Myocyte (in vitro differentiated cells): ENCODE data around the gene COL26A1. TPM values are rescaled to one million over a fixed set of nuclear protein-coding genes. Genes with fewer than 3 reads are reported as not detected.
"Not testable (repeated sequence)": the region's sequence is repeated elsewhere in the genome, so short reads cannot be mapped to it uniquely, and the experiment has no call there.

Experiments used
- DNase-seq: peaks from one replicate; pipeline ENCODE4 v3.0.0-alpha.2; 2012; ENCODE audit warnings: low read depth
- total RNA-seq: library from RNA; depleted of rRNA; stranded (reverse); fragments of >200 nt; gene quantifications from 2 replicates; pipeline ENCODE4 v1.2.3, GENCODE V29; 2014

The COL26A1 gene
- total RNA-seq, 1 donor from 2014 or later: 0.19 TPM

DNA sequence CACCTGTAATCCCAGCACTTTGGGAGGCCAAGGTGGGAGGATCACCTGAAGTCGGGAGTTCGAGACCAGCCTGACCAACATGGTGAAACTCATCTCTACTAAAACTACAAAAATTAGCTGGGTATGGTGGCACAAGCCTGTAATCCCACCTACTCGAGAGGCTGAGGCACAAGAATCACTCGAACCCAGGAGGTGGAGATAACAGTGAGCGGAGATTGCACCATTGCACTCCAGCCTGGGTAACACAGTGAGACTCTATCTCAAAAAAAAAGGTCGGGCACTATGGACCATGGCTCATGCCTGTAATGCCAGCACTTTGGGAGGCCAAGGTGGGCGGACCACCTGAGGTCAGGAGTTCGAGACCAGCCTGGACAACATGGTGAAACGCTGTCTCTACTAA, 127.8 kb downstream of the COL26A1 start:
- not testable (repeated sequence) for DNase-seq

DNA sequence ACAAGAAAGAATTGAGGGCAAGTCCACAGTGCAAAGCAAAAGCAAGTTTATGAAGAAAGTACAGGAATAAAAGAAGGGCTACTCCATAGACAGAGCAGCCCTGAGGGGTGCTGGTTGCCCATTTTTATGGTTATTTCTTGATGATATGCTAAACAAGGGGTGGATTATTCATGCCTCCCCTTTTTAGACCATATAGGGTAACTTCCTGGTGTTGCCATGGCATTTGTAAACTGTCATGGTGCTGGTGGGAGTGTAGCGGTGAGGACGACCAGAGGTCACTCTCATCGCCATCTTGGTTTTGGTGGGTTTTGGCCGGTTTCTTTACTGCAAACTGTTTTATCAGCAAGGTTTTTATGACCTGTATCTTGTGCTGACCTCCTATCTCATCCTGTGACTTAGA, 128.8 kb downstream of the COL26A1 start:
- not testable (repeated sequence) for DNase-seq

DNA sequence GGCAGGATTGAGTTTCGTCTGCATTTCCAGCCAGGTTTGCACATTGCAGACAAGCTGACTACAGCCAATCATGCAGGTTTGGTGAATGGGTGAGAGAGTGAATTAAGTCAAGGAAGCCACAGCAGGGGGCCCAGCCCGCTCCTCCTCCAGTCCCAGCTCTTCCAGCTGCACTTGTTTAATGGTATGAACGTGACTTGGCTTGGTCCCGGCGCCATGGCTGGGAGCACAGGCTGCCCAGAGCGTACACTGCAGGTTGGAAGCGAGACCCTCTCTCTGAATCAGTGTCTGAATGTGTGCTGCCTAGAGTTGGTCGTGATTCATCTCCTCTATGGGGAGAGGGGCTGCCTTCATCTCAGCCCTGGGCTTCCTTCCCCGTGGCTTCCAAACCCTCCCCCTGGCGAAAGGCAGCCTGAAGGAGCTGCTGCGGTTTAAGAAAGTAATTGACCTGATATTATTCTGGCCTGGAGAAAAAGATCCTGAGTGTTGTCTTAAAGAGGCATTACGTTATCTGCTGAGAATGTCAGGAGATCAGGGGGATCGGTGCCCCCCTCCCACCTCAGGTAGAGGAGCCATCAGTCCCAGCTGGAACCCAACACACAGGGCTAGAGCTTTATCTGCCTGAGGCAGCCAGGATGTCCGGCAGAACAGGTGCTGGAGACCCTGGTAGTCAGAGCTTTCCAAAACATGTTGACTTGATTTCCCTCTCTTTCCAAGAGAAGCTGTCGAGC, 132.1 kb downstream of the COL26A1 start:
- no peak for DNase-seq

DNA sequence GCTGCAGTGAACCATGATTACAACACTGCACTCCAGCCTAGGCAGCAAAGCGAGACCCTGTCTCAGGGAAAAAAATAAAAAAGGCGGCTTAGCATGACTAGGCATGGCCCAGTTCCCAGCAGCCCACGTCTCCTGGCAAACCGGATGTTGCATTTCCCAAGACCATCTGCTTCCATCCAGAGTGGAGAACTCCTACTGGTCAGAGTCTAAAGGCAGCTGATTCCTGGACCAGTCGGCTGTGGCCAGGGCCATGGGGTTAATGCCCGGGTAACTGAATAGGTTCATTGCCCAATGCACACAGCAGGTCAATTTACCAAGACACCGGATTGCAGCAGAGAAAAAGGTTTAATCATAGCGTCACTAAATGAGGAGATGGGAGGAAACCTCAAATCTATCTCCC, 133.3 kb downstream of the COL26A1 start:
- peak; percentile 17 for DNase-seq

DNA sequence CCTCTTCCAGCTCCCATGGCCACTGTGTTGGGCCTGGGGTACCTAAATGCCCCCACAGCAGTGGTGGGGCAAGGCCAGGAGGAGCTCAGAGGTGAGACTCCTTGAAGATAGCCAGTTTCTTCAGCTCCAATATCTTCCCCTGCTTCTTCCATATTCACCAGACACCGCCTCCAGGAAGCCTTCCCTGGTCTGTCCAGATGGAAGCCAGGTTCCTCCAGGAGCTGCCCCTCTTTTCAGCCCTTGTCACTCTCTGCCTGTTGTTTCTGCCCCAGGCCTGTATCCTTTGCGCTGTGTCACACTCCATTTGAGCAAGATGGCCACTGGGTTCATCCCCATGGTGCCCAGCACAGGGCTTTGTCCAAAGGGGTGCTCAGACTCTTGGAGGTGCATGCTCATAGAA, 138.7 kb downstream of the COL26A1 start:
- no peak for DNase-seq

DNA sequence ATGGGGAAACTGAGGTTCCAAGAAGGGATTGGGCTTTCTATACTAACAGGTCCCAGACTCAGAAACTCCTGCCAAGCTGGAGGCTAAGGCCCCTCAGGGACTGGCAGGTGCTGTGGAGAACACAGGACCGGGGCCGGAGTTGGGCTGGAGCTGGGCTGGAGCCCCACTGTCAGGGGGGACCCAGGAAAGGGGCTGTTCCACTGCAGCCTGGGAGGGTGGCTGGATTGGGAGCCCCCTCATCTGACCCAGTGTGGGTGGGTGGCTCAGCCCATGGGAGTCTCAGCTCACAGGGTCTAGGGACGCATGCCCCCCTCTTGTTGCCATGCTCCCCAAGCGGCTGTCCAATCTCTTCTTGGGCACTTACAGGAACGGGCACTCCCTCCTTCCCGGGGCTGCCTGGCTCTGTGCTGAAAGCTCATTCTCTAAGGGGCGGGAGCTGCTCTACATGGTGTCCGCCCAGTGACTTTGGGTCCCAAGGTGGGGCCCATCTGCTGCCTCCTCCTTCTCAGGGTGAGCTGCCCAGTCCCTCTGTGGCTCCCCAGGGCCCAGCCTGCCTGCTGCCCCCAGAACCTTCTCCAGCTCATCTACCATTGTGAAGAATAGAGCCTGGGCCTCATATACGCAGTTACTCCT, 139.9 kb downstream of the COL26A1 start:
- DNase-seq: no peak

DNA sequence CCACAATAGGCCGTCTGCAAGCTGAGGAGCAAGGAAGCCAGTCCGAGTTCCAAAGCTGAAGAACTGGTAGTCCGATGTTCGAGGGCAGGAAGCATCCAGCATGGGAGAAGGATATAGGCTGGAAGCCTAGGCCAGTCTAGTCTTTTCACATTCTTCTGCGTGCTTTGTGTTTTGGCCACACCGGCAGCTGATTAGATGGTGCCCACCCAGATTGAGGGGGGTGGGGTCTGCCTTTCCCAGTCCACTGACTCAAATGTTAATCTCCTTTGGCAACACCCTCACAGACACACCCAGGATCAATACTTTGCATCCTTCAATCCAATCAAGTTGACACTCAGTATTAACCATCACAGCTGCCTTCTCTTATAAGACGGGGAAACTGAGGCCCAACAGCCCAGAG, 142.8 kb downstream of the COL26A1 start:
- DNase-seq: not testable (repeated sequence)

DNA sequence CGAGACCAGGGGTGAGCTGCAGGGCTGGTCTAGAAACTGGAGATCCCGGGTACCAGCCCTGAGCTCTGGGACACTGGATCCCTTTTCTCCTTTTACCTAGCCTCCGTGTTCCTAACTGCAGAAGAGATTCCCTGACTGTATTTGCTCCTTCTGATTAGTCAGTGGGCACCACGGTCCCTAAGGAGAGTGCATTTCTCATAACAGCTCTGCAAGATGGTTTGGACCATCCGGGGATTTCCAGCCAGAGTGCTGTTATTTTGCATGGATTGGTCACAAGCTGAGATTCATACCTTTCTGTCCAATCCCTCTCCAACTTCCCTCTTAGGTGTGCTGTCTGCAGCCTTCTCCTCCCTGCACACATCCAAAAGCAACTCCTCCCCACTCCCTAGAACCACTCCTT, 143.9 kb downstream of the COL26A1 start:
- DNase-seq: no peak

DNA sequence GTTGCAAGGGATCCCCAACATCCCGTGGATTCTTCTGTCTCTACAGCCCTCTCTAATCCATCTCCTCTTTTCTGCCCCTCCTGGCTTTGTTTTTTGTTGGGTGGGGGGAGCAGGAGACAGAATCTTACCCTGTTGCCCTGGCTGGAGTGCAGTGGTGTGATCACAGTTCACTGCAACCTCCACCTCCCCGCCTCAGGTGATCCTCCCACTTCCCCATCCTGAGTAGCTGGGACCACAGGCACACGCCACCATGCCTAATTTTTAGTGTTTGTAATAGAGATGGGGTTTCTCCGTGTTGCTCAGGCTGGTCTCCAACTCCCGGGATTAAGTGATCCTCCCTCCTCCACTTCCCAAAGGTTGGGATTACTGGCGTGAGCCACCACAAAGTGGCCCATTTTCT, 144.7 kb downstream of the COL26A1 start:
- DNase-seq: no peak

DNA sequence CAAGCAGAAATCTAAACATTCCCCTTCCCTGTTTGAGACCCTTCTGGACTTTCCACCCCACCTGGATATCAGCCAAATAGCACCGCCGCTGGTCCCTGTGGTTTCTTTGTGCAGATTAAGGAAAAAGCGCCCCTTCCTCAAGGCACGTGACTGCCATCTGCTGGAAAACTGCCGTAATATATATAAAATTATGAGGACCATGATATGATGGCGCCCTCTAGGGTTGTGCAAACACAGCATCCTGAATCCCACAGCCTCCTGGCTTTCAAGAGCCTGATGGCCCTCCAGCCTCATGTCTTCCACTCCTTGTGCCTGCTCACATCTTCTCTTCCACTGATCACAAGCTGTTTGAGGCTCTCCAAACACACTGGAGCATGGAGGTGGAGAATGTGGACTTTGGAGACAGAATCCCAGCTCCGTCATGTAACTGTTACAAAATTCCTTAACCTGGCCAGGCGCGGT, 145.1 kb downstream of the COL26A1 start:
- DNase-seq: peak; percentile 57

DNA sequence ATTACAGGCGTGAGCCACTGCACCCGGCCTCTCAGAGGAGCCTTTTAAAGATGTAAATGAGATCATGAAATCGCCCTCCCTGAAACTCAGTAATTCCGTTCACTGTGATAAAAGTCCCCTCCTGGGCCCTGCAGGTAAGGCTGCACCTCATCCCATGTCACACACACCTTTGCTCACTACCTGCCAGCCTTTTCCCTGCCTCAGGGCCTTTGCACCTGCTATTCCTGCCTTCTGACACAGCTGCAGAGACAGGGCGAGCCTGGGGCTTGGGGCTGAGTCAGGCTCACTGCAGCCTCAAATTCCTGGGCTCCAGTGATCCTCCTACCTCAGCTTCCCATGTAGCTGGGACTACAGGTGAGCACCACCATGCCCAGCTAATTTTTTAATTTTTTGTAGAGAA, 147.6 kb downstream of the COL26A1 start:
- no peak for DNase-seq

DNA sequence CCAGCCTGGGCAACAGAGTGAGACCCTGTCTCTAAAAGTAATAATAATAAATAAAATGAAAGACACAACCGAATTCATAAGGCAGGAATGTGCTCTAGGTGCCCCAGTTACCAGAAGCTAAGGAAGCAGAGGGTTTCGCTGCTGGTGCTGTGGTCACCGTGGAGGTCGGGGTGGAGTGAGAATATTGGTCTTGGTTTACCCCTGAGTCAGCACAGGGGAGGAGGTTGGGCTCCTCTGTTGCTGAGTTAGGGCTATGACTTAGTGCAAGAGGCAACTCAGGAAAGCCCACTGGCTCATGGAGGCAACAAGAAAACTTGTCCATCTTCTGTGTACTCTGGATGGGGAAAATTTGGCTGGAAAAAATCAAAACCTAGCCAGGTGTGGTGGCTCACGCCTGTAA, 149.3 kb downstream of the COL26A1 start:
- DNase-seq: no peak

DNA sequence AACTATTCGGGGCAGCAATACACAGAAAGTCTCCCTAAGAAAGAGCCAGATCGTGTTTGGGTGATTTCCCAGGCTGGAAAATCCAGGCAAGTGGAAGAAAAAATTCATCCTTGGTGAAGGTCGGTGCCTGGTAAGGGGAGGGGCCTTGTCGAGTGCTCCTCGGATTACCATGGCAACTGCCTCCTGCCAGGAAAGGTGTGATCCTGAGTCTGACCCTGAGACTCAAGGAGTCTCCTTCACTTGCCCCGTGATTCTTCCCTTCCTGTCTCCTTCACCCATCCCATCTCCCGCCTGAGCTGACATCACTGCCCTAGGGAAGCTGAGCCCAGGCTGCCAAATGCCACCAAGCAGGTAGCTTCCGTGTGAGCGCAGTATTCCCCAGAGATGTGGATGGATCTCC, 154.2 kb downstream of the COL26A1 start:
- DNase-seq: no peak

DNA sequence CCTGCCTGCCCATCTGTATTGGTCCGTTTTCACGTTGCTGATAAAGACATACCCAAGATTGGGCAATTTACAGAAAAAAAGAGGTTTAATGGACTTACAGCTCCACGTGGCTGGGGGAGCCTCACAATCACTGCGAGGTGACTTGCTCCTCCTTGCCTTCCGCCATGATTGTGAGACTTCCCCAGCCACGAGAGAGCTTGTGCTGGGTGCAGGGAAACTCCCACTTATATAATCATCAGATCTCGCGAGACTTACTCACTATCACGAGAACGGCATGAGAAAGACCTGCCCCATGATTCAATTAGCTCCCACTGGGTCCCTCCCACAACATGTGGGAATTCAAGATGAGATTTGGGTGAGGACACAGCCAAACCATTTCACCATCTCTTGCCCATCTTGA, 154.6 kb downstream of the COL26A1 start:
- no peak for DNase-seq

DNA sequence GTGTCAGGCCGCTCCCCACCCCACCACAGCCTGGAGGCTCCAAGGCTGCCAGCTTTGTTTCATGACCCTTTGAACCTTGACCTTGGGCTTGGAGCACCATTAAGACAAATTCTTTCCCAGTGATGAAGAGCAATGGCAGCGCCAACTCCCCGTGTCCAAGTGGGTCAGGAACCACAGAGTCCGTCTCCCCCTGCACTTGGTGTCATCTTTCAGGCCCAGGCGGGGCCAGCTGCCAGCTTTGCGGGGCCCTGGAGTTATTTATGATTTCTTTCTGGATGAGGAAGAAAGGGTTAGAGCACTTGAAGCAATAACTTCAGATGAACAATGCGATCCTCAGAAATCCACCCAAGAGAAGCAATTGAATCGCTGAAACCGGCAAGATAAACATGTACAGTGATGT, 155.7 kb downstream of the COL26A1 start:
- DNase-seq: peak; percentile 76

DNA sequence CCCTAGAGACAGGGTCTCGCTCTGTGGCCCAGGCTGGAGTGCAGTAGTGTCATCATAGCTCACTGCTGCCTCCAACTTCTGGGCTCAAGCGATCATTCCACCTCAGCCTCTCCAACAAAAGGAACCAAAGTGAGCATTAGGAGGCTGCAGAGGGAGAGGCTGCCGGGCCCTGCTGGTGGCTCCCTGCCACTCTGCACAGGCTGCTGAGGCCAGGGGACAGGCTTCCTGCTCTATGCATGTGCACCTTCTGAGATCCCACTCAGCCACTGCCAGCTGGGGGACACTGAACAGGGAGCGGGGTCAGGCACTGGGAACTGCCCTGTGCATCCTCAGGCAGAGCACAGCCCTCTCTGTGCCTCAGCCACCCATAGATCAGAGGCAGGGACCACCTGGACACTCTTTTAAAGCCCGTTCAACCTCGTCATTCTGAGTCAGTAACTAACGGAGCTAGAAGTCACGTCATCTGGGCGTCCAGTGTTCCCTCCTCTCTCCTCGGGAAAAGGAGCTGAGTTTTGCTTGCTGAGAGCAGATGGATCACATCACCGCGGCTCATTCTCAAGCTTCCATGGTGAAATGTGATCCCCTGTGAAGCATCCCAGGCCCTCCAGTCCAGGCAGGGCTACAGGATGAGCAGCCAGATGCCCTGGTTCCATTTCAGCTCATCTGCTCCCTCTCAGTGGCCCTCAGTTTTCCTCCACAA, 156.8 kb downstream of the COL26A1 start:
- peak; percentile 75 for DNase-seq

DNA sequence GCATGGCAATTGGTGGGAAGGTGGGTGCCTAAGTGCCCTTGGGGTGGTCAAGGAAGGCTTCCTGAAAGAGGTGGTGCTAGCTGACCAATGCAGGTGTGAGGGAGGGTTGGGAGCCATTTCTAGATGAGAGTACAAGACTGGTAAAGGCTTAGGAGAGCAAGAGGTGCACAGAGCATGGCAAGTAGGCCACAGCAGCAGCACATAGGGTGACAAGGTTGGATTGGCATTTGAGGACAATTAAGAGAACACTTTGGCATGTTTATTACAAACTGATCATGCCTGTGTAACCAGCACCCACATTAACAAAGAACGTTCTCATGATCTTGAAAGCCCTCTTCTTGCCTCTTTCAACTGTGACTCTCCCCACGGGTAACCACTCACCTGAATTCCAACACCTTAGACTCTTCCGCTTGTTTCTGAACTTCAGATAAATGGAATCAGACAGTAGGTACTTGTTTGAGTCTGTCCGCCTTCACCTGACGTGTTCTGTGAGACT, 158.8 kb downstream of the COL26A1 start:
- no peak for DNase-seq

DNA sequence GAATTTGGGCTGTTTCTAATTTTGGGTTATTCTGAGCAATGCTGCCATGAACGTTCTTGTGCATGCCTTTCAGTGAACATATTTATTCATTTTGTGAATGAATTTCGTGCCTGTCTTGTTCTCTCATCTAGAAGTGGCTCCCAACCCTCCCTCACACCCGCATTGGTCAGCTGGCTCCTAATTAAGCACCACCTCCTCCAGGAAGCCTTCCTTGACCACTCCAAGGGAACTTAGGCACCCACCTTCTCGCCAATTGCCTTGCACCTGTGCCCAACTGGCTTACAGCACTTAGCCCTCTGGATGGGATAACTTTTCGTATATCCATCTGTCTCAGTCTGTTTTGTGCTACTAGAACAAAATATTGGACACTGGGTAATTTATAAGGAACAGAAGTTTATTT, 159.3 kb downstream of the COL26A1 start:
- no peak for DNase-seq

DNA sequence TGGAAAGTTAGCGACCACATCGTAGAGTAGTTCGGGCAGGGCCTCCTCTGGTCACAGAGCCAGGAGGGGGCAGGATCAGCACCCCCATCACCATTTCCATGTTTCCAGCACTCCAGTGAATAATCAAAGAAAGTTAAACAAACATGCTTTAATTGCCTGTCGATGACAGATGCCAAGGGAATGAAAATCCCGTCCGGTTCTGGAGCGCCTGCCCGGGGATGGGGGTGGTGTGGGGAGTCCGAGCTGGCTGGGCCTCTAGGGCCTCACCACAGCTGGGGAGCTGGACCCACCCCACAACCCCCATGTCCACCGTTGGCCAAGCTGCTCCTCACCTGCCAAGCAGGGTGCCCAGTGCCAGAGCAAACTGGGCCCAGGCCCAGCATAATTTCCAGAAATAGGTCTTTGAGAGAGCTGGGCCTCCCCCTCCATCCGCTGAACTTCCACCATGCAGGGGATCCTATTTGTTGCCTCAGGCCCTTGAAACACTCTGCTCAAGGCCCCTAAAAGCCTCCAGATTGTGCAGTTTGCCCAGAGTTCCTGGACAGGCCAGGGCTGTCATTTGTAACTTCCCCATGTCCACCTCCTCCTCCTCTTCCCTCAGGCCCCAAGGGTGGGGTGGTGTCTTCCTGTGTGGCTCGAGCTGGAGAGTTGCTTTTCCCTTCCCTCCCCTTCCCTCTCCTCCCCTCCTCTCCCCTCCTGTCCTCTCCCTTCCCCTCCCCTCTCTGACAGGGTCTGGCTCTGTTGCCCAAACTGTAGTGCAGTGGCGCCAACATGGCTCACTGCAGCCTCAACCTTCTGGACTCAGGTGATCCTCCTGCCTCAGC, 165.4 kb downstream of the COL26A1 start:
- no peak for DNase-seq

DNA sequence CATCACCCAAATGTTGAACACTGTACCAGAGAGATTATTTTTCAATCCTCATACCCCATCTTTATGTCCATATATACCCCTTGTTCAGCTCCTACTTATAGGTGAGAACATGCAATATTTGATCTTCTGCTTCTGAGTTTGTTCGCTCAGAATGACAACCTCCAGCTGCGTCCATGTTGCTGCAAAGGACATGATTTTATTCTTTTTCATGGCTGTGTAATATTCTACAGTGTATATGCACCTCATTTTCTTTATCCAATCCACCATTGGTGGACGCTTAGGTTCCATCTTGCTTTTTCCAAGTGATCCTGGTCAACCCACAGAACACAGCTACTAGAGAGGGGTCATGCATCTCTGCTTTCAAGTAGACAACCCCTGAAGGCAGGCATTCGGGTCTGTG, 166.9 kb downstream of the COL26A1 start:
- no peak for DNase-seq

DNA sequence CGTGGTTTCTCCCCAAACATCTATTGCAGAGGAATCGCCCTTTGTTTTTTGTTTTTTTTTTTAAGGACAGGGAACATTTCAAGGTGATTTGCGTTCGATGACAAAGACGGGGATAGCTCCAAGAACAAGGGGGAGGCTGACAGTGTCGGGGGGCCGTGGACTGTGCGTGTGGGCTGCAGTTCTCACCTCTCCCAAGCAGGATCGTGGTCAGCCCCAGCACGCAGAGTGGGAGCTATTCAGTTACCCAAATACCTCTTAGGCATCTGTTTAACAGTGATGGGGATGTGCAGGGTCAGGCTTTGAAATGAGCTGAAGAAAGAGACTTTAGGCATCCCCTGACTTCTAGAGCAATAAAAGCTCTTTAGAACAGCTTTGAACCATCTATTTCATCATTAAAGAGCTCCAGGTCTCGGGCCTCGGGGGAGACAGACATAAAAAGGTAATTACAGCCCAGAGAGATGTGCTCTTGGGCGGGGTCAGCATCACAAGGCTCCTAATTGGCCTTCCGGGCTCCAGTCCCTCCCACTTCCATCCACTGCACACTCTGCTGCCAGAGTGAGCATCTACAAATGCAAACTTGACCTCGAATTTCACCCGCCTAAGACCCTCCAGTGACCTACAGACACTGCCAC, 169.2 kb downstream of the COL26A1 start:
- no peak for DNase-seq
